Fibroblast of peridontal ligament (primary cell): ENCODE measurements around the gene PIK3R6.

ENCODE experiments used
- DNase-seq: peaks from one replicate; pipeline ENCODE4 v3.0.0-alpha.2; 2010; ENCODE audit errors: extremely low read depth

PIK3R6 gene, protein sequence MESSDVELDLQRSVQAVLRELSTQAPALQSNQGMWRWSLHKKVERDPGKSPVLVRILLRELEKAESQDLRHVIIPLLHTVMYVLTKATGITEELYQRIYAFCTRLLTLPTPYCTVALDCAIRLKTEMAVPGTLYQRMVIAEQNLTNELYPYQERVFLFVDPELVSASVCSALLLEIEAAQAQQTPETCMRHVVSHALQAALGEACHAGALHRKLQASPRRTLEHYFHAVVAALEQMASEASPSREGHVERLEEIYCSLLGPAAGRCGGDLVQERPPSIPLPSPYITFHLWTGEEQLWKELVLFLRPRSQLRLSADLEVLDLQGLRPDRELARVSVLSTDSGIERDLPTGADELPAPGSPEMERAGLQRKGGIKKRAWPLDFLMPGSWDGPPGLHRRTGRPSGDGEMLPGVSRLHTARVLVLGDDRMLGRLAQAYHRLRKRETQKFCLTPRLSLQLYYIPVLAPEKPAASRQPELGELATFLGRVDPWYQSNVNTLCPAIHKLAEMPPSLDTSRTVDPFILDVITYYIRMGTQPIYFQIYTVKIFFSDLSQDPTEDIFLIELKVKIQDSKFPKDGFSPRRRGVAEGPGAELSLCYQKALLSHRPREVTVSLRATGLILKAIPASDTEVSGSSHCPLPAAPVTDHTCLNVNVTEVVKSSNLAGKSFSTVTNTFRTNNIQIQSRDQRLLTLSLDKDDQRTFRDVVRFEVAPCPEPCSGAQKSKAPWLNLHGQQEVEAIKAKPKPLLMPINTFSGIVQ

GRCh38 chr17:8867361-8867981, at the start of gene PIK3R6:
PIK3R6 (minus strand) TSS chr17:8867674; CDS start chr17:8849794, 17,880 bp downstream.
- no peak for DNase-seq

DNA sequence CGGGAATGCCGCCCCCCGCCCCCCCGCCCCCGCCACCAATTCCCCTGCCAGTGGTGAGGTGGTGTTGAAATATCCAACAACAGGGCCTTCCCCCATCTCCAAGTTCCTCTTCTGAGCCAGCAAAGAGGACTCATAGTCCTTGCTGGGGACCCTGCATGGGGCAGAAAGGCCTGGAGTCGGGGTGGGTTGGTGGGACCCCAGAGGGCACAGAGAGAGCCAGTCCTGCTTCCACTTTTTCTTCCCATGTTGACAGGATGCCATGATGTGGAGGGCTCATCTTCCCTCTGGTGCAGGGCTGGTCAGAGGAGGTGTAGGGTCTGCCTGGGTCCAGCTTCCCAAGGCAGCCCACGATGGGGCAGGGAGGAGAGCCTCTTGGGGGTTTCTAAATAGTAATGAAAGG, 49.0 kb upstream of the PIK3R6 start:
- no peak for DNase-seq

DNA sequence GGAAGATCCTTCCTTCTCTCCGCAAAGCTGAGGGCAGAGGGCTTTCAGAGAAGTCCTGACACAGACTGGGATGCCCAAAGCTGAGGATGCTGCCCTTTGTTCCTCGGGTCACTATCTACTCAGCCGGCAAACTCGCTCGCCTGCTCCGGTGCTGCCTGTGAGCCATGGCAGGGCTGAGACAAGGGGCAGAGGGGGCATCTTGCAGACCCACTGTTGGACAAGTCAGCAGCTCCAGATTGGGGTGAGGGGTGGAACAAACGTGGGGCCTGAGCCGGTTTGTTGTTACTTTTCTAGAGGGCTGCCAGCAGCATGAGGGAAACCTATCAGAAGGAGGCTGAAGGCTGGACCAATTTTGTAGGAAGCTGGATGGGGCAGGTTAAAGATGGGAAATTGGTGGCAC, 47.1 kb upstream of the PIK3R6 start:
- DNase-seq: no peak

DNA sequence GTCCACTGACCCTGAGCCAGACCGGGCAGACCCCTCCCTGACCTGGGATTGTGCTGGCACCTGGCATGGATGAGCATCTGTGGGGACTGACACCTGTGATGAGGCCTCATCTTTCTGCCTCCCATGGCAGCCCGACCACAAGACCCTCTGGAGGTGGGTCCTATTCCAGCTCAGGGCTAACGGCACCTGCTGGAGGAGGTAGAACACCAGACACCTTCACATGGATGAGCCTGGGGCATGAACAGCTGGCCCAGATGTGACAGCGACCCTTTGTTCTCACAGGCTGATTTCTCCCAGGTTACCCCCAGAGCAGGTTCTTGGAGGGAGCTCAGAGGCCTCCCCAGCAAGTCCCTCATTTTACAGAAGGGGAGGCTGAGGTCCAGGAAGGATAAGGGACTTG, 46.4 kb upstream of the PIK3R6 start:
- DNase-seq: no peak

DNA sequence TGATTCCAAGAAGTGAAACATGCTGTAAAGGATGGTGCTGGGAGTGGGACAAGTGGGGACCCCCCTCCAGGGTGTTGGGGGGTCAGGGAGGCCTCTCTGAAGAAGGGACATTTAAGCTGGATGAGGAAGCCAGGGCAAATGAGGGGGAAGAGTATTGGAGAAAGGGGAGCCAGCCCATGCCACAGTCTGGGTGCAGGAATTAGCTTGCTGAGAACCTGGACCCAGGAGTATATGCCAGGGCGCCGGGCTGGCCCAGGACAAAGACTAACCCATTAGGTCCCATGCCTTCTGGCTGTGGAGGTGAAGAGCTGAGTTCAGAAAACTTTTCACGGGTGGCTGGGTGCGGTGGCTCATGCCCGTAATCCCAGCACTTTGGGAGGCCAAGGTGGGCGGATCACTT, 45.6 kb upstream of the PIK3R6 start:
- no peak for DNase-seq

DNA sequence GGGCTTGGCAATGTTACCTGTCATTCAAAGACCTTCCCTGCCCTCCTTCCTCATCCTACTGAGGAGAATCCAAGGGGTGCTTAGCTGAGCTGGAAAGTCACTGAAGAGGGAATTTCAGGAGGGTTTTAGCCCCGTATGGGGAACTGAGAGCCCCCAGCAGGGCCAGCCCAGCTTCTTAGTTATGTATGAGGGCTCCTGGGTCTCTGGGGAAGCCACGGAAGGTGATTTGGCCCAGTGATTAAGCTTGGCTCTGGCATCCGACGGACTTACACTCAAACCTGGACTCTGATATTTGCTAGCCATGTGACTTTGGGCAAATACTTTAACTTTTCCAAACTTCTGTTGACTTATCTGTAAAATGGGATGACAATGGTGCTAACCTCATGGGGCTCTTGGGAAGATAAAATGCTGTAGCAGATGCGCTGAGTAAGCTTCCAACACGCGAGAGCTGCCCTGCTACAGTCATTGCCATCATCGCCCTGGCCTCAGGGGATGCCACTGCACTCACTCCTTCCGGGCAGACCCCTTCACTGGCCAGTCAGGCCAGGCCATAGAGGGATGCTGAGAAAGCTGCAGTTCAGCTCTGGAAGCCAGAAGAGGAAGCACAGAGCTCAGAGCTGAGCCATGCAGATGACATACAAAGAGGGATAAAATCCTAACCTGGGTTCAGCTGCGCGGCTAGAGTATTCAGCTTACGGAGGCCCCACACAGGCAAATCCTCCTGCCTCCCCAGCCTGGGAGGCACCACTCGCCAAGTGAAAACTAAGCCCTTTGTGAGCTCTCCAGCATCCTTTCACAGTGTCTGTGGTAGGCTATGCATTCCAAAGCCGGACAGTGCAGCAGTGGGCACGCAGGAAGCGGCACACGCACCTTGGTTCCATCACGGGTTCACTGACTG, 44.9 kb upstream of the PIK3R6 start:
- no peak for DNase-seq

- DNase-seq: no peak
Observed at GRCh38 chr17:8910969-8911604, 43.6 kb upstream of the PIK3R6 start.

GRCh38 chr17:8909586-8910270, 42.3 kb upstream of the PIK3R6 start:
- DNase-seq: no peak

DNA sequence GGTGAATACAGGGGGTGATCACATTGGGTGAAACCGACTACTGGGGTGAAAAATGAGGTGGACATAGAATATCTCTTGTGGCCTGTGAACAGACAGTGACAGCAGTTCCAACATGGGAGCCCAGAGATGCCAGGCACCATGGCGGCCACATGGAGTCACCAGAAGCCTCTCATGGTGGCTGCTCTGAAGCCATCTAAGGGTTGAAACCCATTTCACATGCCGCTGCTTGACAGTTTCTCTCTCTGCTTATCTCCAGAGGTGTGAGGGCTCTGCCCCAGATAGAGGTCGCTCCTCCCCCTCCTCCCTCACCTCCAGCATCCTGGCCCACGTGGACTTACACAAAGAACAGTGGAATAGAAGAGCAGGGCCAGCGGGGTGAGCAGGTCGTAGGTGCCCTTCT, 37.9 kb upstream of the PIK3R6 start:
- no peak for DNase-seq

DNA sequence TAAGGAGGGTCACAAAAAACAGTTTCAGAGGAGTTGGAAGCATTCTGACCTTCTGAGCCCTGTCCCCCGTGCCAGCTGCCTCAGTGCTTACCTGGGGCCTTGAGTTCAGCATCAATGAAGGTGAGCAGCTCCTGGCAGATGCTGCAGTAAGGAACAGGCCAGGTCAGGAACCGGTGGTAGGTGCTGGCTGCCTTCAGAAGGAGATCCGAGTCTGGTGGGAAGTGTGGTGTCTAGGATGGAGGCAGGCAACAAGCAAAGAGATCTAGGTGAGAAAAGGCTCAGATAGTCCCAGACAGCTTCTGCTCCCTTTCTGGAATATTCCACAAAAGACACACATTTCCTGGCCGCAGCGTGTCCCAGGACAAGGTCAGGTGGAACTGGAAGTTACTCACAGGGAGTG, 37.2 kb upstream of the PIK3R6 start:
- no peak for DNase-seq

GRCh38 chr17:8904201-8904600, 36.7 kb upstream of the PIK3R6 start:
- DNase-seq: no peak

GRCh38 chr17:8900626-8901585, 33.4 kb upstream of the PIK3R6 start:
- no peak for DNase-seq

DNA sequence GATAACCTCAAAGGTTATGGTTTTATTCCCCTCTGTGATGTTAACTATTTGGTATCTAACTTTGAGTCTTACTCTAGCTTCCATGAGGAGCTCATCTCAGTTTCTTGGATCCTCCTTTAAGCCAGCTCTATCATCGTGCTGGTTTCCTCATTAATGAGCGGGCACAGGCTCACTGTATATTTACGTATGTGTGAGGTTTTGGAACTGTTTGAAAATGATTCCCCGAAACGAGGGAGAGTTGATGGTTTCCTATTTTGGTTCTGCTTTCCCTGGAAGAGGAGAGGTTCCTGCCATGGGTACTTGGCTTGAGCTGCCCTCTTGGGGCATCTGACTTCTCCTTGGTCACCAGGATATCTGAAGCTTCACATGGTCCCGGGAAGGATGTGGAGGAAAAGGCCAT, 32.7 kb upstream of the PIK3R6 start:
- DNase-seq: no peak

DNA sequence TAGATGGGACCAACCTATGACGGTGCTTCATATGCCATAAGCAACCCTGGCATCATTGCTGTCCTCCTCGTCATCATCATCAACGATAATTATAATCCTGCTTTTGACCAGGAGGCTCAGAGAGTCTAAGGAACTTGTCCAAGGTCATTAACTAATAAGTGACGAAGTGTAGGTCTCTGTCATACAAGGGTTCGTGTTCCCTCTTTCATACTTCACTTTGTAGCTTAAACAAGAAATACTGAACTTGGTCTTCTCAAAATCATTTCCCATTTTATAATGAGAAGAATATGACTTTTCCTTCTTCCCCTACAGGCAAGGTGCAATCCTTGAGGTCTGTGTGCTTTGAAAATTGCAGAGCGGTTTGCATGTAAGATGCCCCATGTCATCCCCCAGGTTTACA, 31.2 kb upstream of the PIK3R6 start:
- no peak for DNase-seq

- no peak for DNase-seq
Observed at GRCh38 chr17:8898126-8898525, 30.7 kb upstream of the PIK3R6 start.

- no peak for DNase-seq
Observed at GRCh38 chr17:8896641-8897635, 29.5 kb upstream of the PIK3R6 start.

GRCh38 chr17:8896087-8896486, 28.6 kb upstream of the PIK3R6 start:
- no peak for DNase-seq
